MM.1S (cell line): ENCODE results near the gene CCDC154.

Experiments
- EZH2 ChIP-seq: fragments of 300-600 bp; sonication (generic); optimal IDR thresholded peaks from 2 replicates; pipeline ENCODE3; 2017; ENCODE audit warnings: low read depth, mild to moderate bottlenecking, antibody characterized with exemption, low read length, mixed read lengths
- TF ChIP-seq, protein P1 (sequence below): fragments of 300-600 bp; sonication (generic); IDR thresholded peaks from 2 replicates; pipeline ENCODE4 v1.5.1; 2016; ENCODE audit warnings: antibody characterized with exemption, low read length, mixed read lengths

DNA sequence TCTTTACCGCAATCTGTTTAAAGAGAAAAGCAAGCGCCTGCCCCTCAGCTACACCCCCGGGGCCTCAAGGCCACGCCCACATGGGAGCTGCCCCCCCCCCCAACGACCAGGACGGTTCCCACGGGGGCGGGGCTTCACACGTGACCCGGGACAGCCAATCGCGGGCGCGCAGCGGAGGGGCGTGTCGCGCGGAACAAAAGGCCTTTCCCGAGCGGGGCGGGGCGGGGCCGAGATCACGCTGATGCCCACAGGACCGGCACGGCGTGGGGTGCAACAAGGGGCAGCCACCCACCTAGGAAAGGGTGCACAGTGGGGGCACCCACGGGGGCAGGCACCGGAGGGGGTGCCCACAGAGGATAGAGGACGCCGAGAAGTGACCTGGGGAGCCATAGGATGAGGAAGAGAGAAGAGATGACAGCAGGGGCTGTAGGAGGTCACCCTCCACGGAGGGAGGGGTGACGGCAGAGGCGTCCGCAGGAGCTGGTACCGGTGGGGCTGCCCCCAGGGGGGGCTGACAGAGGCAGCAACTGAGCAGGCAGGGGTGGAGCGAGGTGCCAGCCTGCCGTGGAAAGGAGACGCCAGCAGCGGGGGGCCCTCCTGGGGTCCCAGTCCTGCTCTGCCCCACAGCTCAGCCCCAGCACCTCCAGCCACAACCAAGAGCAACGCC is 36.1 kb downstream of the CCDC154 start:
- no peak for TF ChIP-seq EZH2
- TF ChIP-seq, protein P1, sequence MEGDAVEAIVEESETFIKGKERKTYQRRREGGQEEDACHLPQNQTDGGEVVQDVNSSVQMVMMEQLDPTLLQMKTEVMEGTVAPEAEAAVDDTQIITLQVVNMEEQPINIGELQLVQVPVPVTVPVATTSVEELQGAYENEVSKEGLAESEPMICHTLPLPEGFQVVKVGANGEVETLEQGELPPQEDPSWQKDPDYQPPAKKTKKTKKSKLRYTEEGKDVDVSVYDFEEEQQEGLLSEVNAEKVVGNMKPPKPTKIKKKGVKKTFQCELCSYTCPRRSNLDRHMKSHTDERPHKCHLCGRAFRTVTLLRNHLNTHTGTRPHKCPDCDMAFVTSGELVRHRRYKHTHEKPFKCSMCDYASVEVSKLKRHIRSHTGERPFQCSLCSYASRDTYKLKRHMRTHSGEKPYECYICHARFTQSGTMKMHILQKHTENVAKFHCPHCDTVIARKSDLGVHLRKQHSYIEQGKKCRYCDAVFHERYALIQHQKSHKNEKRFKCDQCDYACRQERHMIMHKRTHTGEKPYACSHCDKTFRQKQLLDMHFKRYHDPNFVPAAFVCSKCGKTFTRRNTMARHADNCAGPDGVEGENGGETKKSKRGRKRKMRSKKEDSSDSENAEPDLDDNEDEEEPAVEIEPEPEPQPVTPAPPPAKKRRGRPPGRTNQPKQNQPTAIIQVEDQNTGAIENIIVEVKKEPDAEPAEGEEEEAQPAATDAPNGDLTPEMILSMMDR, result no peak
